Activated naive CD4-positive, alpha-beta T cell treated with anti-CD3 and anti-CD28 coated beads, Interleukin-2, amount 50 U/mL, for 24 hours (primary cell): ENCODE results near the gene ARHGAP10.
"Not testable (repeated sequence)": the region's sequence is repeated elsewhere in the genome, so short reads cannot be mapped to it uniquely, and the experiment has no call there.

Experiments used
- H3K27ac Mint-ChIP-seq: one replicate; pipeline ENCODE4 v1.8.0; 2021; ENCODE audit warnings: mild to moderate bottlenecking, mixed read lengths
- H3K27me3 Mint-ChIP-seq: one replicate; pipeline ENCODE4 v1.8.0; 2021; ENCODE audit warnings: mixed read lengths
- H3K36me3 Mint-ChIP-seq: one replicate; pipeline ENCODE4 v1.8.0; 2021; ENCODE audit warnings: mixed read lengths
- H3K4me1 Mint-ChIP-seq: one replicate; pipeline ENCODE4 v1.8.0; 2021; ENCODE audit warnings: mixed read lengths
- H3K4me3 Mint-ChIP-seq: one replicate; pipeline ENCODE4 v1.8.0; 2021; ENCODE audit warnings: mild to moderate bottlenecking, mixed read lengths
- H3K9me3 Mint-ChIP-seq: one replicate; pipeline ENCODE4 v1.8.0; 2021; ENCODE audit warnings: mixed read lengths

The ARHGAP10 gene

DNA sequence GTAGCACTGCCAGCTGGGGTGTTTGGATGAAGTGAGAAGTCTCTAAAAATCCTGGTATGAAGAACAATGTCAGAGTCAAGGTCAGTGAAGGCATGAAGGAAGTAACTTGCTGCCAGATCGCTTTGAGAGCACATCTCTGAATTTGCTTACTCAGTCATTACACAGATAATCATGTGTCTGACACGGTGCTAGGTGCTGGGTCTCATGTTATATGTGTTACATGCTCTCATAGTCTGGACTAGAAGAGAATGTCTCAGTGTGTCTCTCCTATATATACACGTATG, 337.9 kb downstream of the ARHGAP10 start:
- Mint-ChIP-seq H3K4me3 (no peak overlapping the region), H3K4me1 (no peaks in the 10 kb centered on the region), H3K27me3 (no peaks in the 10 kb centered on the region), H3K9me3 (peaks cover 7% of the 10 kb centered on the region), H3K27ac (no peak overlapping the region), H3K36me3 (peaks cover 17% of the 10 kb centered on the region)

DNA sequence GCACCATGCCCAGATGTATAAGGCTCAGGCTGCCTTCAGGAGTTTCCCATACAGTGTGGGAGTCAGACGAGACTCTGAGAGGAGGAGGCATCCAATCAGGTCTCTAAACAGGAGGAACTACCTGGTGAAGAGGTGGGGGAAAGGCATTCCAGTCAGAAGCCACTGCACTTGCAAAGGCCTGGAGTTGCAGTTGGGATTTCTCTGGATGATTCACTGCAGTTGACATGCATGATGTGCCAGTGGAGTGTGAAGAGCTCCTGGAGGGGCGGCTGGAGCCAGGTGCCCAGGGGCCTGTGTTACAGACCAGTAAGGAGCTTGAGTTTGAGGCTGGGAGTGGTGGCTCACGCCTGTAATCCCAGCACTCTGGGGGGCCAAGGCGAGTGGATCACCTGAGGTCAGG, 339.1 kb downstream of the ARHGAP10 start:
- Mint-ChIP-seq H3K27me3 (no peaks in the 10 kb centered on the region), H3K4me3 (no peak overlapping the region), H3K36me3 (peaks cover 26% of the 10 kb centered on the region), H3K4me1 (no peaks in the 10 kb centered on the region), H3K27ac (no peak overlapping the region), H3K9me3 (peaks cover 7% of the 10 kb centered on the region)

DNA sequence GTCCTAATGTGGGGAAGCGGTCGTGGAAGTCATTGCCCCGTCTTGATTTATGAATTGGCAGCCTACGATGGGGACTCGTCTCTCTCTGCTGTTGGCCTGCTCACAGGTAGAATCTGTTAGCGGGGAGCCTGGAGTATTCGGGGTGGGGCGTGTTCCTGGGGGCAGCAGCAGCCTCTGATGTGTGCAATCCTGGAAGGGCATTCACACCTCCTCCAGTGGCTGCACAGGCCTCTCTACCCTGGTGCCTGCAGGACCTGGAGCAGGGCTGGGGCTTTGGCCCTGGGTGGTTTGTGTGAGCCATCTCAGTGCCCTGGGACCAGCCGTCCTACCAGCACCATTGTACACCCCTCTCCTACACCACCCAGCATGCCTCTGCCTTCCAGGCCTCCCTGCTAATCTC, 340.9 kb downstream of the ARHGAP10 start:
- no peak overlapping the region for H3K27ac Mint-ChIP-seq
- H3K9me3 Mint-ChIP-seq: peaks cover 7% of the 10 kb centered on the region
- no peak overlapping the region for H3K4me3 Mint-ChIP-seq
- no peaks in the 10 kb centered on the region for H3K27me3 Mint-ChIP-seq
- H3K4me1 Mint-ChIP-seq: no peaks in the 10 kb centered on the region
- H3K36me3 Mint-ChIP-seq: peaks cover 34% of the 10 kb centered on the region

DNA sequence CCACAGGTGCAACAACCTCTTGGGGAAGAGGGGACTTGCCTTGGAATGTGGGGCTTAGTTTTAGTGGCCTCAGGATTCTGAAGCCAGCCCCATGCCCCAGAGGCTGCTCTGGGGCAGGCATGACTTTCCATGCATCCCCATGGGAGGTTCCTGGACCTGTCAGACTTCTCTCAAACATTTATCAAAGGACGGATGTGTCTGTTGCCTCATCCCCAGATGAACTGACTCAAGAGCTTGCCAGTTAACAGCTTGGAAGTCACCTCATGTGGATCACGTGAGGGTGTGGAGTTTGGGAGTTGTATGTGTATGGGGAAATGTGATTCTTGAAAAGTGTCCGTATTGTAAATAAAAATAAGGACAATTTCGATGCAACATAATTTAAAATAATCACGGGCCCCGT, 341.5 kb downstream of the ARHGAP10 start:
- no peak overlapping the region for H3K4me3 Mint-ChIP-seq
- no peaks in the 10 kb centered on the region for H3K27me3 Mint-ChIP-seq
- no peaks in the 10 kb centered on the region for H3K4me1 Mint-ChIP-seq
- H3K27ac Mint-ChIP-seq: no peak overlapping the region
- H3K36me3 Mint-ChIP-seq: peaks cover 39% of the 10 kb centered on the region
- peaks cover 7% of the 10 kb centered on the region for H3K9me3 Mint-ChIP-seq

DNA sequence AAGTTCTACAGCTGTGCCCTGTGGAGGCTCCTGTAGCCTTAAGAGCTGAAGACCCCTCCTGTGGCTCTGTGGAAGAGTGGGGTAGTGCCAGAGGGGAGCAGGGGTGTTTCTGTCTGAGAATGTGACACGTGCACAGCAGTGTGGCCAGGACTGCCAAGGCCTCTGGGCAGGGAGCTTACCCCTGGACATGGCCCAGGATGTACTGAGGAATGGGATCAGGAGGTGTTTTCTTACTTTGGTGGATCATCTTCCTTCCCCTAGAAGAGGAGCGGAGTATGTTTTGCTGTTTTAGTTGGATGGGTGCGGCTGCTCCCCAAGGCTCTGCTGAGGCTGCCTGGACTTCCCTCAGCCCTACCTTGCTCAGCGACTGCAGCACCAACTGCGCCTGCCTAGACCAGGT, 342.6 kb downstream of the ARHGAP10 start:
- Mint-ChIP-seq H3K9me3 (peaks cover 7% of the 10 kb centered on the region), H3K27ac (no peak overlapping the region), H3K27me3 (no peaks in the 10 kb centered on the region), H3K4me3 (no peak overlapping the region), H3K36me3 (peaks cover 42% of the 10 kb centered on the region), H3K4me1 (no peaks in the 10 kb centered on the region)

DNA sequence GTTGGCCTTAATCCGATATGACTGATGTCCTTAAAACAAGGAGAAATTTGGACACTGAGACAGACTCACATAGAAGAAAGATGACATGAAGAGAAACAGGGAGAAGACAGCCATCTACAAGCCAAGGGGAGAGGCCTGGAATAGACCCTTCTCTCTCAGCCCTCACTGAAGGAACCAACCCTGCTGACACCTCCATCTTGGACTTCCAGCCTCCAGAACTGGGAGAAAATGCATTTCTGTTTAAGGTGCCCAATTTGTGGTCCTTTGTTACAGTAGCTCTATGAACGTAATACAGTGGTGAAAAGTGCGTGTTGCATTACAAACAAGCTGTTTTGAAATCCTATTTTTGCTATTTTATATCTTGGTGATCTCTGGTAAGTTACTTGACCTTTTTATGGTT, 343.6 kb downstream of the ARHGAP10 start:
- Mint-ChIP-seq H3K27me3 (no peaks in the 10 kb centered on the region), H3K27ac (no peak overlapping the region), H3K4me3 (no peak overlapping the region), H3K4me1 (no peaks in the 10 kb centered on the region), H3K9me3 (peaks cover 7% of the 10 kb centered on the region), H3K36me3 (peaks cover 49% of the 10 kb centered on the region)

DNA sequence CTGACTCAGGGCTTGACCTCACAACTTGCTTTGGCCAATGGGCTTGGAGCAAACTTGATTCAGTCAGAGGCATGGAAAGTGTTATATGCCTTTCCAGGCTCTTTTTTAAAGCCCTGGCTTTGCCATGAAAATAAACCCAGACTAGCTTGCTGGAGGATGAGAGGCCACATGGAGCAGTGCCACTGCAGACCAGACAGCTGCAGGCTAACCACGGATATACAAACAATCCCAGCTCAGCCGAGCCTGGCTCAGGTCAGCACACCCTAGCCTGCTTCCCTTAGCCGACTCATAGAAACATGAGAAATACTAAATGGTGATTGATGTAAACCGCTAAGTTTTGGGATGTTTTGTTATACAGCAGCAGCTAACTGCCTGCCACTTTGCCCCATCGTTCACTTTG, 345.1 kb downstream of the ARHGAP10 start:
- Mint-ChIP-seq H3K4me3 (no peak overlapping the region), H3K27me3 (no peaks in the 10 kb centered on the region), H3K27ac (no peak overlapping the region), H3K36me3 (peaks cover 58% of the 10 kb centered on the region), H3K4me1 (no peaks in the 10 kb centered on the region), H3K9me3 (peaks cover 7% of the 10 kb centered on the region)

DNA sequence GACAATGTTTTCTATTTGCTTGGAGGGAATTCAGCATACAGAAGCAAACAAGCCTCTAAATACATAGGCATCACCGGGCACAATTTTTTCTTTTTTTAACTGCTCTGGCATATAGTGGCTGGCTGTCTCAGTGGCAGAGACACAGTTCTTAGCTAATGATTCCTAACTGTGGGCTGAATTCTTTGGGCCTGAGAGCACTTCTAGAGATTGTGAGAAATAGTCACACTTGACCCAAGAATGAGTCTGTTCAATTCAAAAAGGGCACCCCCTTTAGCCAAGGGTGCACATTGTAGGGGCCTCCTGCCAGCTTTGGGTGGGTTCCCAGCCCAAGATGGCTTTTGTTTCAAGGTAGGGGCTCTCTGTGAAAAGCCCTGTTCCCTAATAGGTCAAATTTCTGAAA, 345.7 kb downstream of the ARHGAP10 start:
- no peaks in the 10 kb centered on the region for H3K27me3 Mint-ChIP-seq
- peaks cover 58% of the 10 kb centered on the region for H3K36me3 Mint-ChIP-seq
- H3K4me1 Mint-ChIP-seq: no peaks in the 10 kb centered on the region
- peaks cover 7% of the 10 kb centered on the region for H3K9me3 Mint-ChIP-seq
- no peak overlapping the region for H3K4me3 Mint-ChIP-seq
- H3K27ac Mint-ChIP-seq: no peak overlapping the region

DNA sequence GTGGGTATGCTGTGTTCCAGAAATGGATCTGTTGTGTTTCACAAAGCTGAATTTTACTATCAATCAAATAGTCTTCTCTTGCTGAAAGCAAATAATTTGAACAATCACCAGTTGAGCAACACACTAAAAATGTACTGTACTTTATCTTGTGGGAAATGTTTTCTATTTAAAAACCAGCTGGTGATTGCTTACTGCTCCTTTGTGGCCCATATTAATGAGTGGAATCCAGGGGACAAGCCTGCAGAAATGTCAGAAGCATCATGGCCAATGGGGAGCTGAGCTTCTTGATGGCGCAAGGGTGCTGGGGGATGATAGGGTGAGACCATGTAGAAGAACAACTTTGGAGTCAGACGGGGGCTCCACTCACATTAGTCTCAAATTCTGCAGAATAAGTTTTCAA, 346.2 kb downstream of the ARHGAP10 start:
- Mint-ChIP-seq H3K4me3 (no peak overlapping the region), H3K36me3 (peaks cover 55% of the 10 kb centered on the region), H3K4me1 (no peaks in the 10 kb centered on the region), H3K9me3 (peaks cover 7% of the 10 kb centered on the region), H3K27me3 (no peaks in the 10 kb centered on the region), H3K27ac (no peak overlapping the region)

DNA sequence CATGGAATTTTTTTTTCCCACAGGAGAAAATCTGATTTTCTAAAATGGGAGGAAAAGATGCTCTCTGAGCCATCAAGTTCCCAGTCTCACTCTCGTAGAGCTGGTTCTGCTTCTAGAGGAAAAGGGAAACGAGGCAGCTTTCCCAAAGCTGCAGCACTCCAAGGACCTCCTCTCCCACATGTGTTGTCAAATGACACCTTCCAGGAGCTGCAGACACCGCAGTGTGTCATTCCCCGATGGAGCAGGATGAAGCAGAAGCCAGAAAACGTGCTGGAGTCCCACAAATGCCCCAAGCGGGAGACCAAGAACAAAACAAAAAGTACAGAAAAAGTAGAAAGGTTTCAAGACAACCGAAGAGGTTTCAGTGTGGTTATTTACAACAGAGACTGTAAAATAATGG, 348.1 kb downstream of the ARHGAP10 start:
- Mint-ChIP-seq H3K9me3 (no peaks in the 10 kb centered on the region), H3K4me3 (no peak overlapping the region), H3K36me3 (peaks cover 51% of the 10 kb centered on the region), H3K4me1 (peaks cover 13% of the 10 kb centered on the region), H3K27me3 (no peaks in the 10 kb centered on the region), H3K27ac (no peak overlapping the region)

DNA sequence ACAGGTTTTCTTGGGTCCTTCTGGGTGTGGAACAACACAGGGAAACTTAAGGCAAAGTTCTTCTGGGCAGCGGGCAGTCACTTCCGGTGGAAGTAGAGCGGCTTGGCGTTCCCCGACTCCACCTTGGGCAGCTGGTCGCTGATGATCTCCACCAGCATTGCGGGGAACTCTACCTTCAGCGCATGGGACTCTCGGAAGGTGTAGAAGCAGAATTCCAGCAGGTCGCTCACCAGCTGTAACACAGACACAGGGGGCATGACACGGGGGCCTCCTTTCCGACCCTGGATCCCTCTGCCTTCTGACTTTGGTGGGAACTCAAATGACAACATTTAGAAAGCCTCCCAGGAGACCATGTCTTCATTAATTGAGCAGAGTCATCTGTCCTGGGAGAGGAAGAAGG, 349.4 kb downstream of the ARHGAP10 start:
- H3K4me3 Mint-ChIP-seq: no peak overlapping the region

DNA sequence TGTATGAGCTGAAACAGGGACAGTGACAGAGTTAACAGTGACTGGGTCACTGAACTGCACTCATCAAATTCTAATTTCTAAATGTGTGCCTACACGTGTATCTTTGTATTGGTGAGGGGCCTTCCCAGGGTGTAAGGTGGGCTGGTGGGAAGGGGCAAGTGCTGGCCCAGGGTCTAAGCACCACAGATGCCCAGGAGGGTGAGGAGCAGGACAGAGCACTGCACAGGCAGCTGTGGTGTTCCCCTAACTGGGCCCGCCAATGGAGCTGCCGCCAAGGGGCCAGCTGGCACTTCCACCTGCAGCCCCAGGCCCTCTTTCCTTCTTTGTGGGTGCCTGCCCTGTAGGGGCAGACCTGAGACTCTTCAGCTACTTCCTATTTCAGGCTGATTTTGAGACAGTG, 349.9 kb downstream of the ARHGAP10 start:
- H3K9me3 Mint-ChIP-seq: peaks cover 9% of the 10 kb centered on the region
- H3K4me3 Mint-ChIP-seq: no peak overlapping the region
- peaks cover 28% of the 10 kb centered on the region for H3K4me1 Mint-ChIP-seq
- H3K27me3 Mint-ChIP-seq: no peaks in the 10 kb centered on the region
- H3K27ac Mint-ChIP-seq: no peak overlapping the region
- peaks cover 45% of the 10 kb centered on the region for H3K36me3 Mint-ChIP-seq

More for the DNA sequence above, 349.4 kb downstream of the ARHGAP10 start:
- Mint-ChIP-seq H3K27ac (no peak overlapping the region), H3K4me1 (peaks cover 25% of the 10 kb centered on the region), H3K9me3 (peaks cover 9% of the 10 kb centered on the region), H3K27me3 (no peaks in the 10 kb centered on the region), H3K36me3 (peaks cover 48% of the 10 kb centered on the region)

DNA sequence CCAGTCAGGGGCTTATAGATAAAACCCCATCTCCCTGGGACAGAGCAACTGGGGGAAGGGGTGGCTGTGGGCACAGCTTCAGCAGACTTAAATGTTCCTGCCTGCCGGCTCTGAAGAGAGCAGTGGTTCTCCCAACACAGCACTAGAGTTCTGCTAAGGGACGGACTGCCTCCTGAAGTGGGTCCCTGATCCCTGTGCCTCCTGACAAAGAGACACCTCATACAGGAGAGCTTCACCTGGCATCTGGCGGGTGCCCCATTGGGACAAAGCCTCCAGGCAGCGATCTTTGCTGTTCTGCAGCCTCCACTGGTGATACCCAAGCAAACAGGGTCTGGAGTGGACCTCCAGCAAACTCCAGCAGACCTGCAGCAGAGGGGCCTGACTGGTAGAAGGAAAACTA, 351.2 kb downstream of the ARHGAP10 start:
- not testable (repeated sequence) for H3K9me3 Mint-ChIP-seq, H3K4me3 Mint-ChIP-seq, H3K27me3 Mint-ChIP-seq, H3K27ac Mint-ChIP-seq
- Mint-ChIP-seq H3K36me3 (peaks cover 44% of the 10 kb centered on the region), H3K4me1 (peaks cover 40% of the 10 kb centered on the region)

DNA sequence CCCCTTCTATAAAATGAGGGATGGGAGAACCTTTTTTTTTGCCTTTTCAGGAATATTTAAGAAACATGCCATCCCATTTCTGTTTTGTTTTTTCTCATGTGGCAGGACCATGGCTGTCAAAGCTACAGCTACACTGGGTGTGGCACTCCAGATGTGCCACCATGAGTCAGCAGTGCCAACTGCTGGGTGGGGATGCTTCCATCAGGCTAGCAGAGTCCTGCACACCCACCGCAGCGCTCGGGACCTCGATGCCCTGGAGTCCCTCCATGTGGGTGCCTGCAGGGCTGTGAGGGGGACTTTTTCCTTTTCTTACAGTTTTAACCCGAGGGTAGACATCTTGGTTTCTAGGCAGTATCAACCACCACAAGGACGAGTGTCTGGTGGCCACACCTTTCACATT, 357.7 kb downstream of the ARHGAP10 start:
- Mint-ChIP-seq H3K9me3 (peaks cover 9% of the 10 kb centered on the region), H3K4me3 (no peak overlapping the region), H3K27ac (no peak overlapping the region), H3K36me3 (peaks cover 15% of the 10 kb centered on the region), H3K4me1 (peaks cover 42% of the 10 kb centered on the region), H3K27me3 (no peaks in the 10 kb centered on the region)

DNA sequence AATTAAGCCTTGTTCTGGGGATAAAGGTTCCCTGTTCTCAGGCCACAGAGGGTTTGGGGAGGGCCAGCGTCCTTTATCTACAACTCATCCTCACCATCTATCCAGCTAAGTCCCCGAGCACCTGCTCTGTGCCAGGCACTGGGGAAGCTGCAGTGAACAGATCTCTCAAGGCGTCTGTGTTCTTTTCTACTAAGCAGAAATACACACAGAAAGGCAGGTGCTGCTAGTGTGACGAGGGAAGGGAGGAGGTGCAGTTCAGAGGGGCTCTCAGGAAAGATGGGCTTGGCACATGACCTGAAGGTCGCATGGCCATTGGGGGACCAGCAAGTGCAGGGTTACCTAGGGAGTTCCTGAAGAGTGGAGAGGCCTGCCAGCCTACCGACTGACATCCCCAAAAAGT, 358.1 kb downstream of the ARHGAP10 start:
- no peaks in the 10 kb centered on the region for H3K27me3 Mint-ChIP-seq
- H3K27ac Mint-ChIP-seq: no peak overlapping the region
- peaks cover 9% of the 10 kb centered on the region for H3K9me3 Mint-ChIP-seq
- peaks cover 38% of the 10 kb centered on the region for H3K4me1 Mint-ChIP-seq
- H3K4me3 Mint-ChIP-seq: no peak overlapping the region
- H3K36me3 Mint-ChIP-seq: peaks cover 13% of the 10 kb centered on the region

DNA sequence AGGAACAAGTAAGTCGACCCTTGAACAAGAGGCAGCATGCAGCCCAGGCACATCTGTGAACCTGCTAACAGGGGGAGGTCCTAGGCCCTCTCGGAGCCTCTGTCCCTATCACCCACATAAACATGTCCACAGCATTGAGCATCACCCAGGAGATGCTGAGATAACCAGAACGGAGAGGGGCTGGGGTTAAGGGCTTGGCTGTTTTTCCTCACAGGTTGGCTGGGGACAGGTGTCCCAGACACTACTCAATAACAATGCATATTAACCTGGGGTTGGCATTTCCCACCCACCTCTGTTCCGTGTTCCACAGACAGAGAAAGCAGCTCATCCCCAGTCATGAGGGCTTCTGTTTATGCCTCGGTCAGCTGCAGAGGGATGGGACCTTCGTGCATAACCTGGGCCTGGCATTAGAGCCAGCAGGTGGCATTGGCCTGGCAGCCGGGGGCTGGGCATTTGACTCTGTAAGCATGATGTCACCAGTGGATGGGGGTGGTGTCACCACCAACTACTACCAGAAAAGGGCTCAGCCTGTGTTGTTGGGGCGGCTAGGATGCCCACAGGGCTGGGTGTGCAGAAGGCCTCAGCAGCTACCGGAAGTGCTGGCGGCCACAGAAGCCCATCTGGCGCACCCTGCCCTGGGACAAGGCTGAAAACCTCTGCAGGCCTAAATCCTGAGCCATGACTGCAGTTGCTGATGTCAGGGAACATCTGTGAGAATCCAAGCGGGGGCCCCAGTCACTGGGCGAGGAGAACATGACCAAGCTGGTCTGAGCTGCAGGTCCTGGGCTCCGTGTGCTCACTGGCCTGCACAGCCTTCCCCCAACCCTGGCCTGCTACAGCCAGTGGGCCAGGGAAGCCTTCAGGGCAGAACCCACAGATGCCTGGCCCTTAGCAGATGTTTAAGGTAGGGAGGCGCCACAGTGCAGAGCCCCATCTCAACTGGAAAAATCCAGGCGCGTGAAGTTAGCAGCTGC, 358.9 kb downstream of the ARHGAP10 start:
- H3K4me3 Mint-ChIP-seq: no peak overlapping the region
- peaks cover 8% of the 10 kb centered on the region for H3K36me3 Mint-ChIP-seq
- H3K27me3 Mint-ChIP-seq: no peaks in the 10 kb centered on the region
- H3K9me3 Mint-ChIP-seq: peaks cover 2% of the 10 kb centered on the region
- peaks cover 30% of the 10 kb centered on the region for H3K4me1 Mint-ChIP-seq
- H3K27ac Mint-ChIP-seq: no peak overlapping the region

DNA sequence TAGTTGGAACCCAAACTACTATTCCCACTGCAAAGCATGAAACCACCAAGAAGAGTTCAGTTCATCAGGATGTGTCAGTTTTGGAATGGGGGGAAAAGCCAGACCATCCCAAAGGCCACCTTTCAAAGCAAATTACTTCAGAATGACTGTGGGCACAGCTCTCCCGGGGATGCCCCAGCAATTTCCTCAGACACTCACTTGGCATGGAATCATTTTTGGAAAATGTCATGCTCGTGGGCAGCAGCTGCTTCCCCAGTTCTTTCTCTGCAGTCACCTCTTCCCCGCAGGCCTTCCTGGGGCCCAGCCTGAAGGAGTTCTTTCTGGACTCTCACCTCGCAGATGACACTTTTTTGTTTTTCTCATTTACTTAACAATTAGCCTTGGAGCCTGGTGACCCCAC, 360.0 kb downstream of the ARHGAP10 start:
- Mint-ChIP-seq H3K27me3 (no peaks in the 10 kb centered on the region), H3K4me1 (peaks cover 27% of the 10 kb centered on the region), H3K9me3 (no peaks in the 10 kb centered on the region), H3K36me3 (peaks cover 8% of the 10 kb centered on the region), H3K27ac (no peak overlapping the region), H3K4me3 (no peak overlapping the region)
